Glutamatergic neuron (in vitro differentiated cells): ENCODE measurements around the gene CES1. TPM values are rescaled to one million over a fixed set of nuclear protein-coding genes. Genes with fewer than 3 reads are reported as not detected.

Experiments used
- DNase-seq: peaks from one replicate; pipeline ENCODE4 v3.0.0; 2022
- H3K27ac Mint-ChIP-seq: one replicate; pipeline ENCODE4 v1.8.0; 2020; ENCODE audit warnings: mild to moderate bottlenecking, mixed read lengths, inconsistent platforms; ENCODE audit not compliant: unreplicated experiment
- H3K27me3 Mint-ChIP-seq: one replicate; pipeline ENCODE4 v1.8.0; 2020; ENCODE audit warnings: mild to moderate bottlenecking, moderate library complexity, mixed read lengths, inconsistent platforms; ENCODE audit not compliant: unreplicated experiment
- H3K36me3 Mint-ChIP-seq: one replicate; pipeline ENCODE4 v1.8.0; 2020; ENCODE audit warnings: mild to moderate bottlenecking, mixed read lengths, inconsistent platforms; ENCODE audit not compliant: unreplicated experiment
- H3K4me1 Mint-ChIP-seq: one replicate; pipeline ENCODE4 v1.8.0; 2020; ENCODE audit warnings: mild to moderate bottlenecking, low read depth, mixed read lengths, inconsistent platforms; ENCODE audit not compliant: unreplicated experiment
- H3K4me3 Mint-ChIP-seq: one replicate; pipeline ENCODE4 v1.8.0; 2020; ENCODE audit warnings: mild to moderate bottlenecking, mixed read lengths, inconsistent platforms; ENCODE audit not compliant: unreplicated experiment
- H3K9me3 Mint-ChIP-seq: one replicate; pipeline ENCODE4 v1.8.0; 2020; ENCODE audit warnings: mild to moderate bottlenecking, moderate library complexity, mixed read lengths, inconsistent platforms; ENCODE audit not compliant: unreplicated experiment
- CTCF ChIP-seq: fragments of 200-600 bp; sonication (generic); IDR thresholded peaks from one replicate; pipeline ENCODE4 v1.5.0; 2021; ENCODE audit not compliant: partially characterized antibody, unreplicated experiment
- total RNA-seq: library from RNA; stranded (reverse); fragmentation: NEBNext Ultra II Directional; extraction: Animal tissue kit (Norgen Biotek cat#: 25700); gene quantifications from one replicate; pipeline ENCODE4 v1.2.1, GENCODE V29; 2021; ENCODE audit not compliant: unreplicated experiment

The CES1 gene
- total RNA-seq, 1 donor from 2014 or later: not detected

- Mint-ChIP-seq H3K27ac (no peak overlapping the region), H3K36me3 (peaks cover 6% of the 10 kb centered on the region), H3K27me3 (peaks cover 9% of the 10 kb centered on the region), H3K4me1 (no peaks in the 10 kb centered on the region), H3K9me3 (no peaks in the 10 kb centered on the region), H3K4me3 (no peak overlapping the region)
- no peak for TF ChIP-seq CTCF
- DNase-seq: no peak
Observed at GRCh38 chr16:55825115-55825728, 7.7 kb downstream of the CES1 start.

- Mint-ChIP-seq H3K4me1 (no peaks in the 10 kb centered on the region), H3K4me3 (no peak overlapping the region), H3K36me3 (peaks cover 6% of the 10 kb centered on the region), H3K9me3 (no peaks in the 10 kb centered on the region), H3K27me3 (peaks cover 9% of the 10 kb centered on the region), H3K27ac (no peak overlapping the region)
- TF ChIP-seq CTCF: no peak
- no peak for DNase-seq
Observed at GRCh38 chr16:55824473-55825000, 8.4 kb downstream of the CES1 start.

- Mint-ChIP-seq H3K27me3 (peaks cover 9% of the 10 kb centered on the region), H3K9me3 (no peaks in the 10 kb centered on the region), H3K36me3 (peaks cover 6% of the 10 kb centered on the region), H3K4me1 (no peaks in the 10 kb centered on the region), H3K27ac (no peak overlapping the region), H3K4me3 (no peak overlapping the region)
- TF ChIP-seq CTCF: no peak
- no peak for DNase-seq
Observed at GRCh38 chr16:55822280-55822810, 10.6 kb downstream of the CES1 start.

- Mint-ChIP-seq H3K36me3 (peaks cover 6% of the 10 kb centered on the region), H3K27me3 (peaks cover 7% of the 10 kb centered on the region), H3K27ac (no peak overlapping the region), H3K4me1 (no peaks in the 10 kb centered on the region), H3K9me3 (no peaks in the 10 kb centered on the region), H3K4me3 (no peak overlapping the region)
- no peak for TF ChIP-seq CTCF
- no peak for DNase-seq
Observed at GRCh38 chr16:55821210-55821609, 11.7 kb downstream of the CES1 start.

- H3K4me3 Mint-ChIP-seq: no peak overlapping the region
- H3K27me3 Mint-ChIP-seq: peaks cover 6% of the 10 kb centered on the region
- no peak for TF ChIP-seq CTCF
- no peaks in the 10 kb centered on the region for H3K4me1 Mint-ChIP-seq
- peaks cover 3% of the 10 kb centered on the region for H3K9me3 Mint-ChIP-seq
- no peak for DNase-seq
- H3K36me3 Mint-ChIP-seq: peaks cover 6% of the 10 kb centered on the region
- no peak overlapping the region for H3K27ac Mint-ChIP-seq
Observed at GRCh38 chr16:55820615-55821014, 12.3 kb downstream of the CES1 start.
